HCT116 (cell line): ENCODE measurements around the gene APOA5. TPM values are rescaled to one million over a fixed set of nuclear protein-coding genes. Genes with fewer than 3 reads are reported as not detected.

ENCODE experiments used
- ATAC-seq: fragments of 200-7000 bp; cut with Tn5 transposase; 2 replicates; pipeline ENCODE4 v1.9.1; 2020; ENCODE audit warnings: mild to moderate bottlenecking, moderate library complexity
- BruUV-seq: library from RNA; stranded (reverse); fragments of 400-500 nt; replicated peaks from 2 replicates; lab custom pipeline; 2021; lab: Mats Ljungman, UMichigan
- CTCF ChIA-PET: fragments of 300-600 bp; sonication (Branson Sonifier 250); formaldehyde crosslinking; loops from one replicate; lab custom pipeline; 2021; ENCODE audit warnings: antibody characterized with exemption; lab: Charles Lee
- POLR2A ChIA-PET: fragments of 300-600, 350-600 bp; sonication (Branson Sonifier 250); formaldehyde crosslinking; loops from one replicate; lab custom pipeline; 2021; ENCODE audit warnings: antibody characterized with exemption; lab: Charles Lee
- RAD21 ChIA-PET, 2 experiments: fragments of 300-600 bp; sonication (Branson Sonifier 250); formaldehyde crosslinking; loops; one replicate each; lab custom pipeline; 2023; ENCODE audit warnings: low total read pairs in 2 of 2; ENCODE audit not compliant: uncharacterized antibody in 2 of 2, unreplicated experiment in 2 of 2, low non-redundant PET in 1 of 2; lab: Charles Lee
- DNase-seq: peaks from one replicate; pipeline ENCODE4 v3.0.0-alpha.2; 2010; ENCODE audit warnings: low read depth, low spot score
- H2AFZ ChIP-seq: fragments of 200-600 bp; shearing (Covaris generic), sonication (generic); 2 replicates; pipeline ENCODE4 v1.6.1; 2017; ENCODE audit warnings: low read depth, mixed run types, mixed read lengths, antibody characterized with exemption, low read length; ENCODE audit not compliant: poor library complexity, severe bottlenecking
- H3K27ac ChIP-seq: 2 replicates; pipeline ENCODE4 v1.5.1; 2012; ENCODE audit warnings: low read depth, low read length
- H3K27me3 ChIP-seq: fragments of 200-600 bp; sonication (generic); 2 replicates; pipeline ENCODE4 v1.6.1; 2016; ENCODE audit warnings: mixed run types, low read length, mixed read lengths; ENCODE audit not compliant: insufficient read depth
- H3K36me3 ChIP-seq, 2 experiments: fragments of 200-500 bp in 1 of 2; fragments of 200-600 bp in 1 of 2; sonication (Bioruptor generic) in 1 of 2; sonication (generic) in 1 of 2; 2 replicates each; pipeline versions ENCODE4 v1.5.1 to v1.6.1; 2014 to 2016; ENCODE audit warnings: low read length in 2 of 2, inconsistent platforms in 1 of 2, mixed read lengths in 1 of 2, mixed run types in 1 of 2; ENCODE audit not compliant: insufficient read depth in 2 of 2, control insufficient read depth in 1 of 2
- H3K4me1 ChIP-seq, 2 experiments: fragments of 200-600 bp in 1 of 2; sonication (generic) in 1 of 2; 2 replicates each; pipeline versions ENCODE4 v1.5.1 to v1.6.1; 2012 to 2017; ENCODE audit warnings: low read length in 2 of 2, inconsistent platforms in 1 of 2, mild to moderate bottlenecking in 1 of 2, mixed read lengths in 1 of 2, mixed run types in 1 of 2, moderate library complexity in 1 of 2; ENCODE audit not compliant: insufficient read depth in 2 of 2, control insufficient read depth in 1 of 2
- H3K4me2 ChIP-seq: fragments of 200-600 bp; sonication (generic); 2 replicates; pipeline ENCODE4 v1.6.1; 2017; ENCODE audit warnings: mixed run types, low read length, mixed read lengths
- H3K4me3 ChIP-seq, 2 experiments: fragments of 200-600 bp in 1 of 2; sonication (generic) in 1 of 2; replicated peaks in 1 of 2; 2 replicates each; pipeline ENCODE4 v1.5.1; 2011 to 2016; ENCODE audit warnings: low read length in 2 of 2, control low read depth in 1 of 2, low read depth in 1 of 2, mild to moderate bottlenecking in 1 of 2, mixed read lengths in 1 of 2, mixed run types in 1 of 2
- H3K79me2 ChIP-seq: fragments of 200-600 bp; sonication (generic); 2 replicates; pipeline ENCODE4 v1.6.1; 2017; ENCODE audit warnings: mild to moderate bottlenecking, mixed run types, low read length, moderate library complexity, mixed read lengths; ENCODE audit not compliant: insufficient read depth
- H3K9ac ChIP-seq: fragments of 200-600 bp; sonication (generic); 2 replicates; pipeline ENCODE4 v1.6.1; 2016; ENCODE audit warnings: low read length, mixed read lengths
- H3K9me2 ChIP-seq: fragments of 200-600 bp; sonication (generic), shearing (Covaris generic); 2 replicates; pipeline ENCODE4 v1.6.1; 2017; ENCODE audit warnings: mixed run types, mild to moderate bottlenecking, moderate library complexity; ENCODE audit not compliant: insufficient read depth
- H3K9me3 ChIP-seq, 2 experiments: fragments of 200-500 bp in 1 of 2; fragments of 200-600 bp in 1 of 2; sonication (Bioruptor generic) in 1 of 2; sonication (generic) in 1 of 2; 2 replicates each; pipeline ENCODE4 v1.6.1; 2014 to 2017; ENCODE audit warnings: low read length in 2 of 2, mixed read lengths in 2 of 2, inconsistent platforms in 1 of 2, low read depth in 1 of 2, mild to moderate bottlenecking in 1 of 2, mixed run types in 1 of 2, moderate library complexity in 1 of 2; ENCODE audit not compliant: control insufficient read depth in 1 of 2, insufficient read depth in 1 of 2
- H4K20me1 ChIP-seq: fragments of 200-600 bp; sonication (generic), shearing (Covaris generic); 2 replicates; pipeline ENCODE4 v1.6.1; 2017; ENCODE audit warnings: mixed run types, mild to moderate bottlenecking, moderate library complexity; ENCODE audit not compliant: insufficient read depth
- CBX3 ChIP-seq: IDR thresholded peaks from 2 replicates; pipeline ENCODE4 v1.6.1; 2012; ENCODE audit warnings: low read depth
- CEBPB ChIP-seq: IDR thresholded peaks from 2 replicates; pipeline ENCODE4 v1.6.1; 2012; ENCODE audit warnings: low read depth
- CTCF ChIP-seq, 3 experiments: fragments of 200-600 bp in 1 of 3; sonication (generic) in 1 of 3; IDR thresholded peaks in 2 of 3; conservative IDR thresholded peaks in 1 of 3; 2 replicates each; pipeline ENCODE4 v1.5.1; 2012 to 2017; ENCODE audit warnings: low read depth in 2 of 3, low read length in 2 of 3, antibody characterized with exemption in 1 of 3, borderline replicate concordance in 1 of 3, control low read depth in 1 of 3, mild to moderate bottlenecking in 1 of 3, mixed read lengths in 1 of 3, mixed run types in 1 of 3, moderate library complexity in 1 of 3; ENCODE audit not compliant: insufficient read depth in 1 of 3
- ELF1 ChIP-seq: IDR thresholded peaks from 2 replicates; pipeline ENCODE4 v1.6.1; 2012; ENCODE audit warnings: low read depth, borderline replicate concordance
- EZH2 ChIP-seq: fragments of 200-600 bp; sonication (generic); IDR thresholded peaks from 2 replicates; pipeline ENCODE4 v1.6.1; 2017; ENCODE audit warnings: antibody characterized with exemption, mixed run types
- EZH2phosphoT487 ChIP-seq: fragments of 200-600 bp; IDR thresholded peaks from 2 replicates; pipeline ENCODE4 v1.6.1; 2018; ENCODE audit warnings: antibody characterized with exemption, borderline replicate concordance
- JUND ChIP-seq: IDR thresholded peaks from 2 replicates; pipeline ENCODE4 v1.6.1; 2012
- POLR2AphosphoS5 ChIP-seq: IDR thresholded peaks from 2 replicates; pipeline ENCODE4 v1.6.1; 2011; ENCODE audit warnings: mild to moderate bottlenecking, low read depth, low read length, moderate library complexity
- REST ChIP-seq: IDR thresholded peaks from 2 replicates; pipeline ENCODE4 v1.6.1; 2012; ENCODE audit warnings: low read depth
- SIN3A ChIP-seq: IDR thresholded peaks from 2 replicates; pipeline ENCODE4 v1.6.1; 2012; ENCODE audit warnings: low read depth
- SP1 ChIP-seq: IDR thresholded peaks from 2 replicates; pipeline ENCODE4 v1.6.1; 2012; ENCODE audit warnings: low read depth
- TCF7L2 ChIP-seq: IDR thresholded peaks from 2 replicates; pipeline ENCODE4 v1.7.0; 2011; ENCODE audit warnings: borderline replicate concordance, inconsistent platforms; ENCODE audit not compliant: insufficient read depth, insufficient read length; ENCODE audit errors: extremely low read depth
- ZFX ChIP-seq: fragments of 450-650 bp; IDR thresholded peaks from 2 replicates; pipeline ENCODE4 v1.6.1; 2017
- ZNF274 ChIP-seq: fragments of 200-500 bp; sonication (Bioruptor generic); IDR thresholded peaks from 2 replicates; pipeline ENCODE4 v1.6.1; 2014; ENCODE audit warnings: mild to moderate bottlenecking, low read depth, low read length, inconsistent platforms
- intact Hi-C: fragments of 100-400 bp; cut with micrococcal nuclease; formaldehyde crosslinking; loops from 2 replicates; pipeline ENCODE4 v1.10.0; 2022
- total RNA-seq: library from RNA; stranded (reverse); gene quantifications from one replicate; pipeline ENCODE4 v1.2.1, GENCODE V29; 2021; ENCODE audit not compliant: unreplicated experiment
- TF ChIP-seq, protein P1 (sequence below): IDR thresholded peaks from 2 replicates; pipeline ENCODE4 v1.6.1; 2012

Gene APOA5
- total RNA-seq, 1 experiment from 2014 or later = 0.12 TPM

DNA sequence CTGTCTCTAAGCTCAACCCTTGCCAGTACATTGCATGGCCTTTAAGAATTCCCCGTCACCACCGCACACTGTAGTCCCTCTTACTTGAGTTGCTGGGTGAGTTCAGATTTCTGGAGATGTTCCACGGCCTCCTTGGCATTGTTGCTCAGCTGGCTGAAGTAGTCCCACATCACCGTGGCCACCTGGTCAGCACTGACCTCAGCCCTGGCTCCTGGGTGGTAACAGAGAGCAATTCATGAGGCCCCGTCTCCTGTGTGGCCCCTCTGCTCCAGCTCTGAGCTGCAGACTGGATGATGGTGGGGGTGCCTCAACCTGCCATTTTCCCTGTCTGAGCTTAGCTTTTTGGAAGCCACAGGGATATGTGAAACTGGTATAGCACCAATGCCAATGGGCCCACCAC, 30.9 kb upstream of the APOA5 start (continued):
- TF ChIP-seq SP1 (no peak), SIN3A (no peak), TCF7L2 (no peak)

DNA sequence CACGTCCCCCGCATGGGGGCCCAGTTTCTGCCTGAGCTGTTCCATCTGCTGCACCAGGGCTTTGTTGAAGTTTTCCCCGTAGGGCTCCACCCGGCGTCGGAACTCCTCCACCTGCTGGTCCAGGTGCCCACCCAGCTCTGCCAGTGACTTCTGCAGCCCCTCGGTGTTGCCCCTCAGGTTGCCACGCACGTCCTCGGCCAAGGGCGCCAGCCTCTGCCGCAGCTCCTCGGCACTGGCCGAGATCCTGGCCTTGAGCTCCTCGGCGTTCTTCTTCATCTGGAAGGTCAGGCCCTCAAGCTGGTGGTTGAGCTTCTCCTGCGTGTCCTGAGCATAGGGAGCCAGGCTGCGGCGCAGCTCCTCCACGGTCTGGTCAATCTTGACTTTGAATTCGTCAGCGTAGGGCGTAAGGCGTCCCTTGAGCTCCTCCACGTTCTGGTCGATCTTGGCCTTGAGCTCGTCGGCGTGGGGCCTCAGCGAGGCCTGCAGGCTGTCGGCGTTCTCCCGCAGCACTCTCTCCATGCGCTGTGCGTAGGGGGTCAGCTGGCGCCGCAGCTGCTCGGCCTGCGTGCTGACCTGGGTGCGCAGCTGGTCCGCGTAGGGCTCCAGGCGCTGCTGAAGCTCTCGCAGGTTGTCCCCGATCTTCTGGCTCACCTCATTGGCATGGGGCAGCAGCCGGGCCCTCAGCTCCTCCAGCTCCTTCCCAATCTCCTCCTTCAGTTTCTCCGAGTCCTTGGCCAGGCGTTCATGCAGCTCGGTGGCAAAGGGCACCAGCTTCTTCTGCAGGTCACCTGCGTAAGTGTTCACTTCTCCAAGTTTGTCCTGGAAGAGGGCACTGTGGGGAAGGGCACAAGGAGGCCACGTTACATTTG, 29.6 kb upstream of the APOA5 start:
- no peak for TF ChIP-seq JUND
- TF ChIP-seq CEBPB = no peak
- no peak for TF ChIP-seq POLR2AphosphoS5
- no peak for TF ChIP-seq EZH2phosphoT487
- TF ChIP-seq REST = no peak
- TF ChIP-seq CBX3 = no peak
- TF ChIP-seq, protein P1, sequence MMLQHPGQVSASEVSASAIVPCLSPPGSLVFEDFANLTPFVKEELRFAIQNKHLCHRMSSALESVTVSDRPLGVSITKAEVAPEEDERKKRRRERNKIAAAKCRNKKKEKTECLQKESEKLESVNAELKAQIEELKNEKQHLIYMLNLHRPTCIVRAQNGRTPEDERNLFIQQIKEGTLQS = no peak
- TF ChIP-seq ZFX = no peak
- no peak for TF ChIP-seq ZNF274
- TF ChIP-seq TCF7L2 = no peak
- TF ChIP-seq ELF1 = no peak
- TF ChIP-seq CTCF (IDR thresholded peaks at IDR 0.05 in 2 of 3, conservative IDR thresholded peaks at IDR 0.05 in 1 of 3; ENCODE audit: borderline replicate concordance in 1 of 3, insufficient read depth in 1 of 3, low read depth in 2 of 3, low read length in 2 of 3) = no peak
- TF ChIP-seq EZH2 = no peak
- TF ChIP-seq, all 23 proteins: peak for 0
- Histone ChIP-seq H2AFZ (no peak overlapping the region), H3K4me1 (no peaks in the 10 kb centered on the region), H3K27me3 (no peaks in the 10 kb centered on the region), H3K27ac (no peak overlapping the region), H3K79me2 (no peaks in the 10 kb centered on the region), H3K4me3 (no peak overlapping the region), H3K9ac (no peak overlapping the region), H4K20me1 (no peaks in the 10 kb centered on the region), H3K9me3 (no peaks in the 10 kb centered on the region), H3K36me3 (no peaks in the 10 kb centered on the region; a peak in 1 of 4 replicates), H3K9me2 (no peaks in the 10 kb centered on the region), H3K4me2 (no peak overlapping the region)
- BruUV-seq = no TSS peak
- POLR2A ChIA-PET = no interaction called here
- ATAC-seq = no peak
- no peak for DNase-seq
- CTCF ChIA-PET = interaction anchor here (0.5 to 2.1 kb wide), 3 partner anchors 10 to 309 kb away, joined by 3 to 5 read pairs (median 3); partner anchors contain the start of gene APOA5
- intact Hi-C loops = no loop called here
- RAD21 ChIA-PET = no interaction called here
